Vagina (tissue), 2 donors: ENCODE measurements around the gene RABGEF1. TPM values are rescaled to one million over a fixed set of nuclear protein-coding genes. Genes with fewer than 3 reads are reported as not detected.
"Not testable (repeated sequence)": the region's sequence is repeated elsewhere in the genome, so short reads cannot be mapped to it uniquely, and the experiment has no call there.

ENCODE experiments used
- DNase-seq, 2 donors: peaks; one replicate each; pipeline ENCODE4 v3.0.0-alpha.2; 2017; ENCODE audit errors: extremely low spot score in 2 of 2
- H3K27ac ChIP-seq: fragments of 200-600 bp; sonication (generic); one replicate; pipeline ENCODE4 v1.5.1; 2019
- H3K27me3 ChIP-seq: fragments of 200-600 bp; sonication (generic); one replicate; pipeline ENCODE4 v1.5.1; 2019
- H3K36me3 ChIP-seq, 2 donors: fragments of 200-600 bp; sonication (generic); one replicate each; pipeline ENCODE4 v1.5.1; 2017 to 2019
- H3K4me1 ChIP-seq: fragments of 200-600 bp; sonication (generic); one replicate; pipeline ENCODE4 v1.5.1; 2019
- H3K4me3 ChIP-seq, 2 donors: fragments of 200-600 bp; sonication (generic); 1 replicate in 1 of 2; 2 replicates in 1 of 2; pipeline ENCODE4 v1.5.1; 2016 to 2019
- H3K9me3 ChIP-seq: fragments of 200-600 bp; sonication (generic); one replicate; pipeline ENCODE4 v1.5.1; 2019
- CTCF ChIP-seq, 3 experiments: fragments of 450-650 bp in 2 of 3; fragments of 200-600 bp in 1 of 3; sonication (generic) in 1 of 3; IDR thresholded peaks; one replicate each; pipeline ENCODE4 v1.5.1; 2017 to 2019; ENCODE audit warnings: antibody characterized with exemption in 3 of 3, mild to moderate bottlenecking in 2 of 3, moderate library complexity in 2 of 3
- POLR2A ChIP-seq, 2 donors: fragments of 450-650 bp; IDR thresholded peaks; one replicate each; pipeline ENCODE4 v1.6.1; 2017; ENCODE audit warnings: antibody characterized with exemption in 2 of 2, mild to moderate bottlenecking in 2 of 2, moderate library complexity in 2 of 2
- POLR2AphosphoS5 ChIP-seq, 2 donors: sonication (generic); formaldehyde crosslinking; IDR thresholded peaks; one replicate each; pipeline ENCODE4 v1.9.0; 2017; ENCODE audit warnings: antibody characterized with exemption in 2 of 2, mild to moderate bottlenecking in 2 of 2, low read depth in 1 of 2; ENCODE audit not compliant: insufficient read depth in 1 of 2
- intact Hi-C: fragments of 100-400 bp; cut with DNase I; formaldehyde crosslinking; loops from one replicate; pipeline ENCODE4 v1.15.1; 2023
- total RNA-seq: library from RNA; depleted of rRNA; stranded (reverse); fragments of >200 nt; gene quantifications from one replicate; pipeline ENCODE4 v1.2.3, GENCODE V29; 2016

Gene RABGEF1
- total RNA-seq, 1 donor from 2014 or later, result 27.7 TPM

GRCh38 chr7:66826649-66827048 lies 86.1 kb downstream of the RABGEF1 start:
- H3K27me3 ChIP-seq, result no peaks in the 10 kb centered on the region
- no peaks in the 10 kb centered on the region for H3K36me3 ChIP-seq
- no peaks in the 10 kb centered on the region for H3K4me1 ChIP-seq
- intact Hi-C loops, result no loop called here
- H3K9me3 ChIP-seq, result no peaks in the 10 kb centered on the region
- no peak overlapping the region for H3K4me3 ChIP-seq
- DNase-seq, result no peak
- H3K27ac ChIP-seq, result no peak overlapping the region
- no peak for TF ChIP-seq CTCF (IDR thresholded peaks at IDR 0.05)
- TF ChIP-seq POLR2AphosphoS5 (IDR thresholded peaks at IDR 0.05; ENCODE audit: insufficient read depth in 1 of 2, low read depth in 1 of 2), result no peak
- TF ChIP-seq POLR2A (IDR thresholded peaks at IDR 0.05), result no peak

GRCh38 chr7:66830976-66831375 lies 90.4 kb downstream of the RABGEF1 start:
- H3K27me3 ChIP-seq, H3K4me1 ChIP-seq, H3K9me3 ChIP-seq, H3K36me3 ChIP-seq, H3K4me3 ChIP-seq, H3K27ac ChIP-seq, intact Hi-C loops, DNase-seq: not testable (repeated sequence)

- Histone ChIP-seq H3K4me3 (no peak overlapping the region), H3K4me1 (no peaks in the 10 kb centered on the region), H3K36me3 (no peaks in the 10 kb centered on the region), H3K27me3 (no peaks in the 10 kb centered on the region), H3K9me3 (no peaks in the 10 kb centered on the region), H3K27ac (no peak overlapping the region)
- intact Hi-C loops, result no loop called here
- no peak for TF ChIP-seq POLR2AphosphoS5 (IDR thresholded peaks at IDR 0.05; ENCODE audit: insufficient read depth in 1 of 2, low read depth in 1 of 2)
- TF ChIP-seq CTCF (IDR thresholded peaks at IDR 0.05), result no peak
- no peak for TF ChIP-seq POLR2A (IDR thresholded peaks at IDR 0.05)
- DNase-seq, result no peak
Observed at GRCh38 chr7:66832531-66833351, 92.2 kb downstream of the RABGEF1 start.

- Histone ChIP-seq H3K4me3 (no peak overlapping the region), H3K4me1 (no peaks in the 10 kb centered on the region), H3K27me3 (no peaks in the 10 kb centered on the region), H3K27ac (no peak overlapping the region), H3K9me3 (no peaks in the 10 kb centered on the region), H3K36me3 (no peaks in the 10 kb centered on the region)
- no peak for DNase-seq
- intact Hi-C loops, result no loop called here
- TF ChIP-seq POLR2A (IDR thresholded peaks at IDR 0.05) (no peak), POLR2AphosphoS5 (IDR thresholded peaks at IDR 0.05; ENCODE audit: insufficient read depth in 1 of 2, low read depth in 1 of 2) (no peak), CTCF (IDR thresholded peaks at IDR 0.05) (no peak)
Observed at GRCh38 chr7:66837007-66837406, 96.5 kb downstream of the RABGEF1 start.

- DNase-seq, result no peak
- no peak for TF ChIP-seq CTCF (IDR thresholded peaks at IDR 0.05)
- no peak for TF ChIP-seq POLR2AphosphoS5 (IDR thresholded peaks at IDR 0.05; ENCODE audit: insufficient read depth in 1 of 2, low read depth in 1 of 2)
- no peaks in the 10 kb centered on the region for H3K9me3 ChIP-seq
Observed at GRCh38 chr7:66837661-66838060, 97.1 kb downstream of the RABGEF1 start.

More at GRCh38 chr7:66837661-66838060, 97.1 kb downstream of the RABGEF1 start:
- Histone ChIP-seq H3K27me3 (no peaks in the 10 kb centered on the region), H3K36me3 (no peaks in the 10 kb centered on the region), H3K4me3 (no peak overlapping the region), H3K27ac (no peak overlapping the region), H3K4me1 (no peaks in the 10 kb centered on the region)
- intact Hi-C loops, result no loop called here
